Measurements from ENCODE around the gene CLCA1.

DNA sequence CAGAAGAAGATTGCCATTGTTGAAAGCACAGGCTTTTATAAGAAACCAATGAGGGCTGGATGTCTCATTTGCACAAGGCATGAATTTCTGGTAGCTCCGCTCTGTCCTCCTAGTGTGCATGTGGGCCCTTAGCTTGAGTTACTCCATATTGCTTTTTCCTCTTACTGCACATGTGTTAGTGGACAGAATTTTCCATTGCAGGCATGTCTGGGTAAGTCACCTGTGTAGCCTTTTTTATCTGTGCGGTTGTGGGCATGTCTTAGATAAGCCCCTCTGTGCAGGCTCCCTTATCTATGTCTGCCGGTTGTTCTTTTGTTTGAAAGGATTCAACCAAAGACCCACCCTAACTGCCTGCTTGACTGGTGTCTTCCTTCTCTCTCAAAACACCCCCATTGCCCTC lies 7.2 kb upstream of the CLCA1 start:
- no peak for TF ChIP-seq EZH2 (IDR thresholded peaks at IDR 0.05)
- TF ChIP-seq, protein P1, sequence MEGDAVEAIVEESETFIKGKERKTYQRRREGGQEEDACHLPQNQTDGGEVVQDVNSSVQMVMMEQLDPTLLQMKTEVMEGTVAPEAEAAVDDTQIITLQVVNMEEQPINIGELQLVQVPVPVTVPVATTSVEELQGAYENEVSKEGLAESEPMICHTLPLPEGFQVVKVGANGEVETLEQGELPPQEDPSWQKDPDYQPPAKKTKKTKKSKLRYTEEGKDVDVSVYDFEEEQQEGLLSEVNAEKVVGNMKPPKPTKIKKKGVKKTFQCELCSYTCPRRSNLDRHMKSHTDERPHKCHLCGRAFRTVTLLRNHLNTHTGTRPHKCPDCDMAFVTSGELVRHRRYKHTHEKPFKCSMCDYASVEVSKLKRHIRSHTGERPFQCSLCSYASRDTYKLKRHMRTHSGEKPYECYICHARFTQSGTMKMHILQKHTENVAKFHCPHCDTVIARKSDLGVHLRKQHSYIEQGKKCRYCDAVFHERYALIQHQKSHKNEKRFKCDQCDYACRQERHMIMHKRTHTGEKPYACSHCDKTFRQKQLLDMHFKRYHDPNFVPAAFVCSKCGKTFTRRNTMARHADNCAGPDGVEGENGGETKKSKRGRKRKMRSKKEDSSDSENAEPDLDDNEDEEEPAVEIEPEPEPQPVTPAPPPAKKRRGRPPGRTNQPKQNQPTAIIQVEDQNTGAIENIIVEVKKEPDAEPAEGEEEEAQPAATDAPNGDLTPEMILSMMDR (IDR thresholded peaks at IDR 0.05) = no peak
